Smooth muscle cell (in vitro differentiated cells): ENCODE results near the gene RECK. TPM values are rescaled to one million over a fixed set of nuclear protein-coding genes. Genes with fewer than 3 reads are reported as not detected.
A peak's percentile ranks its signal among the peaks of the same experiment; 100 is the strongest.

Experiments used
- DNase-seq: peaks from one replicate; lab custom pipeline; 2025; ENCODE audit not compliant: unreplicated experiment; lab: John Stamatoyannopoulos, UW
- H2AFZ ChIP-seq: fragments of 200-600 bp; sonication (generic); 2 replicates; pipeline ENCODE4 v1.6.0; 2016; ENCODE audit warnings: antibody characterized with exemption, low read depth, mild to moderate bottlenecking
- H3F3A ChIP-seq: fragments of 200-600 bp; sonication (generic); 2 replicates; pipeline ENCODE4 v1.6.0; 2017; ENCODE audit warnings: antibody characterized with exemption, low read depth
- H3K27ac ChIP-seq: fragments of 200-600 bp; sonication (generic); 2 replicates; pipeline ENCODE4 v1.5.1; 2016; ENCODE audit warnings: low read depth, mild to moderate bottlenecking
- H3K27me3 ChIP-seq: fragments of 200-600 bp; sonication (generic); 2 replicates; pipeline ENCODE4 v1.6.1; 2016; ENCODE audit warnings: low read depth, mild to moderate bottlenecking
- H3K36me3 ChIP-seq: fragments of 200-600 bp; sonication (generic); 2 replicates; pipeline ENCODE4 v1.5.1; 2016; ENCODE audit warnings: low read depth
- H3K4me1 ChIP-seq: fragments of 200-600 bp; sonication (generic); 2 replicates; pipeline ENCODE4 v1.5.1; 2016; ENCODE audit warnings: low read depth
- H3K4me2 ChIP-seq: fragments of 200-600 bp; sonication (generic); 2 replicates; pipeline ENCODE4 v1.6.0; 2016; ENCODE audit warnings: mild to moderate bottlenecking
- H3K4me3 ChIP-seq: fragments of 200-600 bp; sonication (generic); 2 replicates; pipeline ENCODE4 v1.5.1; 2016; ENCODE audit warnings: mild to moderate bottlenecking
- H3K79me2 ChIP-seq: fragments of 200-600 bp; sonication (generic); 2 replicates; pipeline ENCODE4 v1.6.0; 2016; ENCODE audit warnings: low read depth, mild to moderate bottlenecking
- H3K9ac ChIP-seq: fragments of 200-600 bp; sonication (generic); 2 replicates; pipeline ENCODE4 v1.6.0; 2016; ENCODE audit warnings: low read depth
- H3K9me3 ChIP-seq: fragments of 200-600 bp; sonication (generic); replicated peaks from 2 replicates; pipeline ENCODE4 v1.5.1; 2016; ENCODE audit warnings: low read depth
- H4K20me1 ChIP-seq: fragments of 200-600 bp; sonication (generic); 2 replicates; pipeline ENCODE4 v1.6.0; 2016; ENCODE audit warnings: low read depth
- CTCF ChIP-seq: fragments of 200-600 bp; sonication (generic); IDR thresholded peaks from 2 replicates; pipeline ENCODE4 v1.5.1; 2017; ENCODE audit warnings: borderline replicate concordance, mild to moderate bottlenecking, antibody characterized with exemption; ENCODE audit not compliant: insufficient read depth, poor library complexity, severe bottlenecking
- WGBS: methylation state at CpG from one replicate; pipeline ENCODE4 v1.1.7; 2016; ENCODE audit warnings: low lambda C conversion rate; 5-methylcytosine and 5-hydroxymethylcytosine counted together
- polyA plus RNA-seq: library from polyadenylated mRNA; unstranded; fragments of >200 nt; fragmentation: Nextera tagmentation; extraction: Ambion mirVana; gene quantifications from 2 replicates; pipeline ENCODE4 v1.2.1, GENCODE V29; 2016
- total RNA-seq: library from RNA; depleted of rRNA; stranded (reverse); fragments of >200 nt; gene quantifications from 2 replicates; pipeline ENCODE4 v1.2.3, GENCODE V29; 2014

RECK gene
- total and polyA plus RNA-seq, 2 experiments from 2014 or later: 42.9 to 50.0 TPM

- Histone ChIP-seq H3K79me2 (peaks cover 4% of the 10 kb centered on the region), H3K9ac (no peak overlapping the region), H3K27ac (no peak overlapping the region), H3F3A (peaks cover 23% of the 10 kb centered on the region), H3K27me3 (no peaks in the 10 kb centered on the region), H3K4me2 (peak overlapping the region; percentile 49), H3K36me3 (no peaks in the 10 kb centered on the region), H2AFZ (no peak overlapping the region), H3K4me1 (peaks cover 5% of the 10 kb centered on the region), H4K20me1 (no peaks in the 10 kb centered on the region), H3K4me3 (no peak overlapping the region), H3K9me3 (no peaks in the 10 kb centered on the region)
- no peak for TF ChIP-seq CTCF
- DNase-seq: no peak
- 98% methylated on average over 4 of the region's 4 CpGs for WGBS
These were observed 109.3 kb downstream of the RECK start for GRCh38 chr9:36145970-36146369.

- Histone ChIP-seq H3K9me3 (no peaks in the 10 kb centered on the region), H3F3A (peaks cover 28% of the 10 kb centered on the region), H3K4me2 (peak overlapping the region; percentile 49), H3K4me3 (no peak overlapping the region), H4K20me1 (no peaks in the 10 kb centered on the region), H3K27ac (no peak overlapping the region), H3K9ac (no peak overlapping the region), H2AFZ (no peak overlapping the region), H3K79me2 (no peaks in the 10 kb centered on the region), H3K36me3 (no peaks in the 10 kb centered on the region), H3K4me1 (peaks cover 5% of the 10 kb centered on the region), H3K27me3 (no peaks in the 10 kb centered on the region)
- DNase-seq: no peak
- no peak for TF ChIP-seq CTCF
- 56% methylated on average over 10 of the region's 10 CpGs for WGBS
These were observed 109.9 kb downstream of the RECK start for GRCh38 chr9:36146651-36147050.

GRCh38 chr9:36147441-36148175 lies 110.9 kb downstream of the RECK start:
- peaks cover 31% of the 10 kb centered on the region for H3F3A ChIP-seq
- H3K27me3 ChIP-seq: no peaks in the 10 kb centered on the region
- peak overlapping the region; percentile 83 for H3K27ac ChIP-seq
- DNase-seq: no peak
- H3K36me3 ChIP-seq: no peaks in the 10 kb centered on the region
- no peak overlapping the region for H2AFZ ChIP-seq
- 95% methylated on average over 14 of the region's 14 CpGs for WGBS
- no peaks in the 10 kb centered on the region for H3K79me2 ChIP-seq
- no peak for TF ChIP-seq CTCF
- H3K9ac ChIP-seq: no peak overlapping the region
- peaks cover 5% of the 10 kb centered on the region for H3K4me1 ChIP-seq
- no peak overlapping the region for H3K4me3 ChIP-seq
- H3K4me2 ChIP-seq: peak overlapping the region; percentile 49
- no peaks in the 10 kb centered on the region for H4K20me1 ChIP-seq
- H3K9me3 ChIP-seq: no peaks in the 10 kb centered on the region
